HCT116 (cell line): ENCODE measurements around the gene PSMC5. TPM values are rescaled to one million over a fixed set of nuclear protein-coding genes. Genes with fewer than 3 reads are reported as not detected.

ENCODE experiments used
- ATAC-seq: fragments of 200-7000 bp; cut with Tn5 transposase; 2 replicates; pipeline ENCODE4 v1.9.1; 2020; ENCODE audit warnings: mild to moderate bottlenecking, moderate library complexity
- BruUV-seq: library from RNA; stranded (reverse); fragments of 400-500 nt; replicated peaks from 2 replicates; lab custom pipeline; 2021; lab: Mats Ljungman, UMichigan
- CTCF ChIA-PET: fragments of 300-600 bp; sonication (Branson Sonifier 250); formaldehyde crosslinking; loops from one replicate; lab custom pipeline; 2021; ENCODE audit warnings: antibody characterized with exemption; lab: Charles Lee
- POLR2A ChIA-PET: fragments of 300-600, 350-600 bp; sonication (Branson Sonifier 250); formaldehyde crosslinking; loops from one replicate; lab custom pipeline; 2021; ENCODE audit warnings: antibody characterized with exemption; lab: Charles Lee
- RAD21 ChIA-PET, 2 experiments: fragments of 300-600 bp; sonication (Branson Sonifier 250); formaldehyde crosslinking; loops; one replicate each; lab custom pipeline; 2023; ENCODE audit warnings: low total read pairs in 2 of 2; ENCODE audit not compliant: uncharacterized antibody in 2 of 2, unreplicated experiment in 2 of 2, low non-redundant PET in 1 of 2; lab: Charles Lee
- DNase-seq: peaks from one replicate; pipeline ENCODE4 v3.0.0-alpha.2; 2010; ENCODE audit warnings: low read depth, low spot score
- H2AFZ ChIP-seq: fragments of 200-600 bp; shearing (Covaris generic), sonication (generic); 2 replicates; pipeline ENCODE4 v1.6.1; 2017; ENCODE audit warnings: low read depth, mixed run types, mixed read lengths, antibody characterized with exemption, low read length; ENCODE audit not compliant: poor library complexity, severe bottlenecking
- H3K27ac ChIP-seq: 2 replicates; pipeline ENCODE4 v1.5.1; 2012; ENCODE audit warnings: low read depth, low read length
- H3K27me3 ChIP-seq: fragments of 200-600 bp; sonication (generic); 2 replicates; pipeline ENCODE4 v1.6.1; 2016; ENCODE audit warnings: mixed run types, low read length, mixed read lengths; ENCODE audit not compliant: insufficient read depth
- H3K36me3 ChIP-seq, 2 experiments: fragments of 200-500 bp in 1 of 2; fragments of 200-600 bp in 1 of 2; sonication (Bioruptor generic) in 1 of 2; sonication (generic) in 1 of 2; 2 replicates each; pipeline versions ENCODE4 v1.5.1 to v1.6.1; 2014 to 2016; ENCODE audit warnings: low read length in 2 of 2, inconsistent platforms in 1 of 2, mixed read lengths in 1 of 2, mixed run types in 1 of 2; ENCODE audit not compliant: insufficient read depth in 2 of 2, control insufficient read depth in 1 of 2
- H3K4me1 ChIP-seq, 2 experiments: fragments of 200-600 bp in 1 of 2; sonication (generic) in 1 of 2; 2 replicates each; pipeline versions ENCODE4 v1.5.1 to v1.6.1; 2012 to 2017; ENCODE audit warnings: low read length in 2 of 2, inconsistent platforms in 1 of 2, mild to moderate bottlenecking in 1 of 2, mixed read lengths in 1 of 2, mixed run types in 1 of 2, moderate library complexity in 1 of 2; ENCODE audit not compliant: insufficient read depth in 2 of 2, control insufficient read depth in 1 of 2
- H3K4me2 ChIP-seq: fragments of 200-600 bp; sonication (generic); 2 replicates; pipeline ENCODE4 v1.6.1; 2017; ENCODE audit warnings: mixed run types, low read length, mixed read lengths
- H3K4me3 ChIP-seq, 2 experiments: fragments of 200-600 bp in 1 of 2; sonication (generic) in 1 of 2; replicated peaks in 1 of 2; 2 replicates each; pipeline ENCODE4 v1.5.1; 2011 to 2016; ENCODE audit warnings: low read length in 2 of 2, control low read depth in 1 of 2, low read depth in 1 of 2, mild to moderate bottlenecking in 1 of 2, mixed read lengths in 1 of 2, mixed run types in 1 of 2
- H3K79me2 ChIP-seq: fragments of 200-600 bp; sonication (generic); 2 replicates; pipeline ENCODE4 v1.6.1; 2017; ENCODE audit warnings: mild to moderate bottlenecking, mixed run types, low read length, moderate library complexity, mixed read lengths; ENCODE audit not compliant: insufficient read depth
- H3K9ac ChIP-seq: fragments of 200-600 bp; sonication (generic); 2 replicates; pipeline ENCODE4 v1.6.1; 2016; ENCODE audit warnings: low read length, mixed read lengths
- H3K9me2 ChIP-seq: fragments of 200-600 bp; sonication (generic), shearing (Covaris generic); 2 replicates; pipeline ENCODE4 v1.6.1; 2017; ENCODE audit warnings: mixed run types, mild to moderate bottlenecking, moderate library complexity; ENCODE audit not compliant: insufficient read depth
- H3K9me3 ChIP-seq, 2 experiments: fragments of 200-500 bp in 1 of 2; fragments of 200-600 bp in 1 of 2; sonication (Bioruptor generic) in 1 of 2; sonication (generic) in 1 of 2; 2 replicates each; pipeline ENCODE4 v1.6.1; 2014 to 2017; ENCODE audit warnings: low read length in 2 of 2, mixed read lengths in 2 of 2, inconsistent platforms in 1 of 2, low read depth in 1 of 2, mild to moderate bottlenecking in 1 of 2, mixed run types in 1 of 2, moderate library complexity in 1 of 2; ENCODE audit not compliant: control insufficient read depth in 1 of 2, insufficient read depth in 1 of 2
- H4K20me1 ChIP-seq: fragments of 200-600 bp; sonication (generic), shearing (Covaris generic); 2 replicates; pipeline ENCODE4 v1.6.1; 2017; ENCODE audit warnings: mixed run types, mild to moderate bottlenecking, moderate library complexity; ENCODE audit not compliant: insufficient read depth
- ELF1 ChIP-seq: IDR thresholded peaks from 2 replicates; pipeline ENCODE4 v1.6.1; 2012; ENCODE audit warnings: low read depth, borderline replicate concordance
- POLR2A ChIP-seq: IDR thresholded peaks from 2 replicates; pipeline ENCODE4 v1.7.0; 2011; ENCODE audit warnings: borderline replicate concordance; ENCODE audit not compliant: insufficient read depth, insufficient read length; ENCODE audit errors: extremely low read depth
- POLR2AphosphoS5 ChIP-seq: IDR thresholded peaks from 2 replicates; pipeline ENCODE4 v1.6.1; 2011; ENCODE audit warnings: mild to moderate bottlenecking, low read depth, low read length, moderate library complexity
- RAD21 ChIP-seq: IDR thresholded peaks from 2 replicates; pipeline ENCODE4 v1.6.1; 2012; ENCODE audit warnings: low read depth, mild to moderate bottlenecking
- TCF7L2 ChIP-seq: IDR thresholded peaks from 2 replicates; pipeline ENCODE4 v1.7.0; 2011; ENCODE audit warnings: borderline replicate concordance, inconsistent platforms; ENCODE audit not compliant: insufficient read depth, insufficient read length; ENCODE audit errors: extremely low read depth
- ZFX ChIP-seq: fragments of 450-650 bp; IDR thresholded peaks from 2 replicates; pipeline ENCODE4 v1.6.1; 2017
- intact Hi-C: fragments of 100-400 bp; cut with micrococcal nuclease; formaldehyde crosslinking; loops from 2 replicates; pipeline ENCODE4 v1.10.0; 2022
- total RNA-seq: library from RNA; stranded (reverse); gene quantifications from one replicate; pipeline ENCODE4 v1.2.1, GENCODE V29; 2021; ENCODE audit not compliant: unreplicated experiment

Gene PSMC5
- total RNA-seq, 1 experiment from 2014 or later = 193 TPM

- ChIA-PET RAD21 (no interaction called here), CTCF (no interaction called here)
- Histone ChIP-seq H3K79me2 (peaks cover 77% of the 10 kb centered on the region), H2AFZ (no peak overlapping the region), H3K36me3 (peaks cover 93 to 96% of the 10 kb centered on the region in 2 experiments), H3K9ac (no peak overlapping the region), H3K4me3 (no peak overlapping the region), H4K20me1 (peaks cover 8% of the 10 kb centered on the region; the same call in 1 of the 2 replicates), H3K9me2 (no peaks in the 10 kb centered on the region)
- ATAC-seq (0 out of 2 replicates have a peak, but pooled peaks have one; percentile 4), DNase-seq (no peak)
- TF ChIP-seq POLR2A (no peak), RAD21 (no peak), TCF7L2 (no peak), ZFX (no peak; the same call in 1 of the 2 replicates), ELF1 (no peak)
- TF ChIP-seq, all 23 proteins: peak for 0
- intact Hi-C loops = no loop called here
- Histone ChIP-seq H3K4me1 (no peaks in the 10 kb centered on the region), H3K27me3 (no peaks in the 10 kb centered on the region), H3K27ac (no peak overlapping the region; the same call in 1 of the 2 replicates), H3K9me3 (no peaks in the 10 kb centered on the region), H3K4me2 (no peak overlapping the region)
- BruUV-seq = TSS peak; percentile 33
- POLR2A ChIA-PET = no interaction called here
Observed at GRCh38 chr17:63819585-63820537, 7.4 kb upstream of the PSMC5 start.

- intact Hi-C loops = no loop called here
- H3K36me3 ChIP-seq = peaks cover 90 to 93% of the 10 kb centered on the region in 2 experiments
- ChIA-PET CTCF (no interaction called here), RAD21 (no interaction called here), POLR2A (no interaction called here)
- H3K9me2 ChIP-seq = no peaks in the 10 kb centered on the region
- peaks cover 78% of the 10 kb centered on the region for H3K79me2 ChIP-seq
- no peak overlapping the region for H3K4me2 ChIP-seq
- H3K9me3 ChIP-seq = no peaks in the 10 kb centered on the region
- H4K20me1 ChIP-seq = peaks cover 8% of the 10 kb centered on the region; the same call in 1 of the 2 replicates
- ATAC-seq = no peak
- peak; percentile 32 for TF ChIP-seq POLR2AphosphoS5
- TF ChIP-seq POLR2A = no peak
- H2AFZ ChIP-seq = no peak overlapping the region
- no peak overlapping the region for H3K27ac ChIP-seq
- H3K27me3 ChIP-seq = no peaks in the 10 kb centered on the region
- H3K4me3 ChIP-seq = no peak overlapping the region
- no TSS peak for BruUV-seq
- H3K9ac ChIP-seq = no peak overlapping the region
- H3K4me1 ChIP-seq = peaks cover 4 to 6% of the 10 kb centered on the region in 2 experiments; a peak in 2 of 4 replicates
- no peak for DNase-seq
Observed at GRCh38 chr17:63820963-63821561, 6.2 kb upstream of the PSMC5 start.
